NK-92 treated with Interleukin-12 subunit alpha and Interleukin-12 subunit beta, amount 100 ng/mL, for 24 hours (cell line): ENCODE measurements around the gene GAL3ST3.
A peak's percentile ranks its signal among the peaks of the same experiment; 100 is the strongest.
"Not testable (repeated sequence)": the region's sequence is repeated elsewhere in the genome, so short reads cannot be mapped to it uniquely, and the experiment has no call there.

Source experiments
- DNase-seq: peaks from one replicate; lab custom pipeline; 2025; lab: John Stamatoyannopoulos, UW

The GAL3ST3 gene

GRCh38 chr11:66048547-66049323 lies at the start of gene GAL3ST3:
TSS of gene GAL3ST3 (minus strand) at chr11:66049161. CDS start at chr11:66045415, 3,746 bp downstream.
- DNase-seq, result no peak

- DNase-seq, result not testable (repeated sequence)
Observed at GRCh38 chr11:66092125-66092524, 43.2 kb upstream of the GAL3ST3 start.

DNA sequence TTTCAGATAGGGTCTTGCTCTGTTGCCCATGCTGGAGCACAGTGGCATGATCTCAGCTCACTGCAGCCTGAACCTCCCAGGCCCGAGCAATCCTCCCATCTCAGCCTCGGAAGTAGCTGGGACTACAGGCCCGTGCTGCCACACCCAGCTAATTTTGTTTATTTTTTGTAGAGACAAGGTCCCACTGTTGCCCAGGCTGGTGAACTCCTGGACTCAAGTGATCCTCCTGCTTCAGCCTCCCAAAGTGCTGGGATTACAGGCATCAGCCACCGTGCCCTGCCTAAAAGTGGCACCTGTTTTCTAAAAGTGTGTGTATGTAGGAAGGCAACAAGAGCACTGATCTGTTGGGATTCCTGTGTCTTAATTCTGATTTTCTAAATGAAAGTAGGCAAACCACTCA lies 41.3 kb upstream of the GAL3ST3 start:
- DNase-seq, result no peak

DNA sequence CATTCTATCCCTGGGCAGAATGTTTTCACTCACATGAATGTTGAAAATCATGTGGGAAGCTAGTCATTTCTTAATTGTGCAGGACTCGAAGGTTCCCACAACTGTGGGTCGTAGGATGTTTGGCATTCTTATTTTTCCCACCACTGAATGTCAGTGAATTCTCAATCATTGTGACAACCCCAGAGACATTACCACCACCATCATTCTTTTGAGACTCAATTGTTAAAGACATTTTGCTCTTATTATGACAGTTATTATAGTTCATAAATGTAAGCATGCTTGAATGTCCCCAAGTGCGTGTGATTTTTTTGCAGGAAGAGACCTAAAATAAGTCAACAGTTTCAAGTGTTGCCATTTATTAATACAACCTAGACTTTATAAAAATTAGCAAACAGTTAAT lies 40.1 kb upstream of the GAL3ST3 start:
- DNase-seq, result no peak

GRCh38 chr11:66087148-66087908 lies 38.4 kb upstream of the GAL3ST3 start:
- DNase-seq, result no peak

DNA sequence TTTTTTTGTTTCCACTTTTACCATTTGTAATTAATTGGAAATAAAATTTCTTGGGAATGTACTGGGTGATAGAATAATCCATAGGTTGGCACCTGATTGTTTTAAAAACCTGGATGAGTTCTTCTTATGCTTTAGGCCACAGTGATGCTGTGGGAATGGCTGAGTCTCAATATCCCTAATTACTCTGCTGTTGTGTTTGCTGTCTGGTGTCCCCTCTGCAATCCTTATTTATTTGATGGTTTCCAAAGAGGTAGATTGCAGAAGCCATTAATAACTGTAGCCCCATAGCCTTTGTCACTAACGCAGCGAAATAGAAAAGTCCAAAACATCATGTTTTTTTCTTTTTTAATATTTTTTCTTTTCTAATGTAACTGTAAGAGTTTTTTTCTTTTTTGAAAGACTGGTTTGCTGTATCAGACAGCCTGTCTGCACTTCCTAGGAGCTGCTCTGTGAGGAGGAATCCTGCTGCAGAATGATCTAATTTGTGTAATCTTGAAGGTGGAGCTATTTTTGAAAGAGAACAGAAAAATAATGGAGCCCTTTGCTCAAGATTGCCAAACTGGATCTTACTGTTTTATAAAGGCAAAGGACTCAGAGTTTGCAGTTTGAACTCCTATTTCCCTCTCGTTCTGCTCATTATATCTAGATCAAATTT lies 36.0 kb upstream of the GAL3ST3 start:
- no peak for DNase-seq

GRCh38 chr11:66083767-66084166 lies 34.8 kb upstream of the GAL3ST3 start:
- DNase-seq, result no peak

DNA sequence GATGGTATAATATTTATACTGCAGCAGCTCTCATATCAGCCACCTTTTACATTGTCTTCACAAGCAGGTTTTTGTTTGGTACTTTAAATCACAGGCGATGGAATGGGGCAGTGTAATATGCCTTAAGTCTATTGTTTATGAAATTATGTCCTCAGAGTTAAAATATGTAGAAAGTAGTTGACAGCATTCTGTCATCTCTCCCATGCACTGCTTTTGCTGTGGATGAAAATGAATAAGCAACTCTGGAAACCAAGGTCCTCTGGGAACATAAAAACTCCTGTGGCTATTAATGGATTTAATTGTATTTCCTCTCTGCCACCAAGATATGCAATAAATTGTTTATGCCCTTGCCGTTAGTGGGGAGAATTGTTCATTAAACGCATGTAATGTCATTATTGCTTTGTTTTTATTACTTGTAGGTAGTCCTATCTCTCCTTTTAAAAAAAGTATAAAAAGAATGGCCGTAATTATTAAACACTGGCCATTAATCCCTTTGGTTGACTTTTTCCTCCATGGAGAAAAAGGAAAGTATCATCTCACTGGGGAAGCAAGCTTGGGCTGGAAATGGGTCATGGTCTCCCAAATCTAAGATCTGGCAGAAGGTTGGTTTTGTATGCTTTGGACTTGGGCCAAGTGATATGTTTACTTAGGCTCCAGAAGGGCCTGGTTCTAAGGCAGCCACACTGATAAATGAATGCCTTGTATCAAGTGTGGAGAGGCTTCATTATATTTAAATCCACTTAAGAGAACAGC lies 34.2 kb upstream of the GAL3ST3 start:
- DNase-seq, result no peak

- peak; percentile 14 for DNase-seq
Observed at GRCh38 chr11:66081505-66081904, 32.5 kb upstream of the GAL3ST3 start.

GRCh38 chr11:66080055-66080817 lies 31.3 kb upstream of the GAL3ST3 start:
- DNase-seq, result peak; percentile 21

- not testable (repeated sequence) for DNase-seq
Observed at GRCh38 chr11:66078949-66079348, 30.0 kb upstream of the GAL3ST3 start.

DNA sequence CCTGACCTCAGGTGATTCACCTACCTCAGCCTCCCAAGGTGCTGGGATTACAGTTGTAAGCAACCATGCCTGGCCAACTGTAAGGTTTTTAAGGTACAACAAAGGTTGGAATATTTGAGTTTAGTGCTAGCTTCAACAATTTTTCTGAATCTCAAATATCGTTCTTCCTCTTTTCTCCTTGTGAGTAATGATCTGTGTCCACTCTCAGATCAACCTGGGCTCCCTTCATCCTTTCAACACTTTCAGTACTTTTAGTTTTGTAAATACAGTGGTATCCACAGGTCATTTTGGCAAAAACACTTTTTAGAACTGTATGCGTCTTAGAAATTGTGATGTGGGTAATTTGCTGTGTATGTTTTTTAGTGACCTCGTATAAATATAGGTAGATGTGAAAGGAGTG lies 29.0 kb upstream of the GAL3ST3 start:
- no peak for DNase-seq

DNA sequence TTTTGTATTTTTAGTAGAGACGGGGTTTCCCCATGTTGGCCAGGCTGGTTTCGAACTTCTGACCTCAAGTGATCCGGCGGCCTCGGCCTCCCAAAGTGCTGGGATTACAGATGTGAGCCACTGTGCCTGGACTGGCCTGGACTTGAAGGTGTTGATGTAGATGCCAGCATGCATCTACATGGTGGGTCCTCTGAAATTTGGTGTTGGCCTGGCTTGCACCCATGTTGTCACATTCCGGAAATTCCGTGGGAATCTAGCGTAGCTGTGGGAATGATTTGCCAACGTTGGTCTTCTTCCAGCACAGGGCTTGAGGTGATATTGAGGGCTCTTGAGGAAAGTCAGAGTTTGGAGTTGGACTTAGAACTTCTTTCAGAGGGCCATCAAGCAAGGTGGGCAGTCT lies 27.6 kb upstream of the GAL3ST3 start:
- DNase-seq, result no peak

GRCh38 chr11:66075273-66075672 lies 26.3 kb upstream of the GAL3ST3 start:
- DNase-seq, result no peak

GRCh38 chr11:66073669-66074068 lies 24.7 kb upstream of the GAL3ST3 start:
- no peak for DNase-seq

DNA sequence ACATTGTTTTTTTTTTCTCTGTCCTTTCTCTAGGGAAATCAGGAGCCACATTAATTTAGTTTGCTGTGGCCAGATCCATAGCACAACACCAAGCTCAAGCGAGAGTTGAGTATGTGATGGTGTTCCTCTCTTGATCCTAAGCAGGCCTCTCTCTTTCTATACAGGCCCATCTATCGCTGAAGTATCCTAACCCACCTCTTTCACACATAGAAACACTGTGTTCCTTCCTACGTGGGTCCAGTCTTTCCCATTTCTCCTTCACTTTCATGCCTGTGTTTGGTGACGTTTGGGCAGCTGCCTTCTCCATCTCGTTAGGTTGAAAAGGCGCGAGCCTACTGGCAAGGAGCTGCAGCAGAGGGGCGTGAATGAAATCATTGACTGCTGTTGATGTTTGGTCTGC lies 23.6 kb upstream of the GAL3ST3 start:
- no peak for DNase-seq

DNA sequence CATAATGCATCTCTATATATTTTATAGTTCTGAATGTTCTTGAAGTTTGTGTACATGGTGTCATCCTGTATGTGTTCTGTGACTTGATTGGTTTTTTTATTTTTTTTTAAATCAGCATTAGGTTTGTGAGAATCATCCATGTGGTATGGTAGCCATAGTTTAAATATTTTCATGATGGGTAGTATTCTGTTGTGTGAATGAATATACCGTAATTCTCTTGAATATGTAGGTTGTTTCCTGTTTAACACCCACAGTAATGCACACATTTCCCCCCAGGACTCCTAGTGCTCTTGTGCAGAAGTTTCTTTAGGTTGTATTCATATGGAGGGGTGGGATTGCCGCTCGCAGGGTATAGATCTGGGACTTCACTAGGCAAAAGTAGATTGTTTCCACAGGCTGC lies 23.1 kb upstream of the GAL3ST3 start:
- no peak for DNase-seq

GRCh38 chr11:66071381-66071801 lies 22.4 kb upstream of the GAL3ST3 start:
- DNase-seq, result no peak

DNA sequence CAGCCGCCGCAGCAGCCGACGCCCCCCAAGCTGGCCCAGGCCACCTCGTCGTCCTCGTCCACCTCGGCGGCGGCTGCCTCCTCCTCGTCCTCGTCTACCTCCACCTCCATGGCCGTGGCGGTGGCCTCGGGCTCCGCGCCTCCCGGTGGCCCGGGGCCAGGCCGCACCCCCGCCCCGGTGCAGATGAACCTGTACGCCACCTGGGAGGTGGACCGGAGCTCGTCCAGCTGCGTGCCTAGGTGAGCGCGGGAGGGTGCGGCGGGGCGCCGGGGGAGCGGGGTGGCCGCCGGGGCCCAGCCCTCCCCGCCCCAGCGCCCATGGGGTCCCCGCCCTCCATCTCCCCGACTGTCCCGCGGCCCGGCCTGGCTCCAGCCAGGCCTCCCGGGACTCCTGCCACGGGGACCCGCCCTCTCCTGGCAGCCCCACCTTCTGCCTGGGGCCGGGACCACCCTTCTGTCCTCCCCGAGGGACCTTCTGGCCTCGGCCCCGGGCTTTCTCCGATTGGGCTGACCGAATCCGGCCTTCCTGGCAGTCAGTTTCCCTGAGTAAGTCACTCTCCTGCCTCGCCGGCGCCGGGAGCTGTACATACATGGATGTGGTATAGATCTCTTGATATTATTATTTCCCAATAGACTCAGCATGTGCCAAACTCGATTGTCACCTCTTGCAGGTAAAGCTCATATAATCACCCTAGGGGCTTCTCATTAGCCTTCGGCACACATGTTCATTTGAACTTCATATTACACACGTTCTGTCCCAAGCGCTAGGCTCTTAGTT lies 21.8 kb upstream of the GAL3ST3 start:
- DNase-seq, result no peak
